GM10248 (cell line): ENCODE measurements around the gene SOST.

Source experiments
- CTCF ChIA-PET: fragments of 300-600 bp; sonication (Branson Sonifier 250); formaldehyde crosslinking; extraction: SDS; loops from one replicate; lab custom pipeline; 2021; ENCODE audit warnings: antibody characterized with exemption; lab: Yijun Ruan, JAX
- POLR2A ChIA-PET: fragments of 350-650 bp; sonication (Branson Sonifier 250); formaldehyde crosslinking; extraction: SDS; loops from one replicate; lab custom pipeline; 2020; ENCODE audit warnings: antibody characterized with exemption; lab: Yijun Ruan, JAX
- DNase-seq: peaks from one replicate; pipeline ENCODE4 v3.0.0; 2012; ENCODE audit errors: extremely low spot score
- TF ChIP-seq, protein P1 (sequence below): IDR thresholded peaks from 2 replicates; pipeline ENCODE4 v1.5.1; 2012; ENCODE audit warnings: mild to moderate bottlenecking, low read depth; ENCODE audit errors: extremely low read depth, missing control alignments, control extremely low read depth

Gene SOST

GRCh38 chr17:43712397-43712796 is 46.2 kb downstream of the SOST start:
- no peak for DNase-seq
- POLR2A ChIA-PET: no interaction called here
- CTCF ChIA-PET: interaction anchor here (2.3 to 3.5 kb wide), 2 partner anchors 20 to 47 kb away, joined by 8 to 15 read pairs; no protein-coding TSS in a partner anchor
- TF ChIP-seq, protein P1, sequence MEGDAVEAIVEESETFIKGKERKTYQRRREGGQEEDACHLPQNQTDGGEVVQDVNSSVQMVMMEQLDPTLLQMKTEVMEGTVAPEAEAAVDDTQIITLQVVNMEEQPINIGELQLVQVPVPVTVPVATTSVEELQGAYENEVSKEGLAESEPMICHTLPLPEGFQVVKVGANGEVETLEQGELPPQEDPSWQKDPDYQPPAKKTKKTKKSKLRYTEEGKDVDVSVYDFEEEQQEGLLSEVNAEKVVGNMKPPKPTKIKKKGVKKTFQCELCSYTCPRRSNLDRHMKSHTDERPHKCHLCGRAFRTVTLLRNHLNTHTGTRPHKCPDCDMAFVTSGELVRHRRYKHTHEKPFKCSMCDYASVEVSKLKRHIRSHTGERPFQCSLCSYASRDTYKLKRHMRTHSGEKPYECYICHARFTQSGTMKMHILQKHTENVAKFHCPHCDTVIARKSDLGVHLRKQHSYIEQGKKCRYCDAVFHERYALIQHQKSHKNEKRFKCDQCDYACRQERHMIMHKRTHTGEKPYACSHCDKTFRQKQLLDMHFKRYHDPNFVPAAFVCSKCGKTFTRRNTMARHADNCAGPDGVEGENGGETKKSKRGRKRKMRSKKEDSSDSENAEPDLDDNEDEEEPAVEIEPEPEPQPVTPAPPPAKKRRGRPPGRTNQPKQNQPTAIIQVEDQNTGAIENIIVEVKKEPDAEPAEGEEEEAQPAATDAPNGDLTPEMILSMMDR: no peak

DNA sequence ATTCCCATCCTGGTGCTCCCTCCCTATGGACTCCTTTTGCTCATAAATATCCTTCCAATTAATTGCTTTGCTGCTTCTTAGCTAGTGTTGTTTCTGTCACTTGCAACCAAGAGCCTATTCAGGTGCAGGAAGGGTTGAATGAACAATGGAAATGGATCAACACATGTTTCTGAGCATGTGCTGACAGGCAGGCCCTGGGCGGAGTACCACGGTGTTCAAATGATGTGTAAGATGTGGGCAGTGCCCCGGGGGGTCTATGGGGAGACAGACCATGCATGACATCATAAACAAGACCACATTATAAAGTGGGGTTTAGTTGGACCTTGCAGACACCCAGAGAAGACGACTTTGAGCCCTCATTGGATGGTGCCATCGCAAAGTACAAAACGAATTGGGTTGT is 48.5 kb downstream of the SOST start:
- CTCF ChIA-PET: interaction anchor here (1.0 to 1.7 kb wide), 4 partner anchors 15 to 253 kb away, joined by 3 to 4 read pairs (median 4); no protein-coding TSS in a partner anchor
- DNase-seq: no peak
- TF ChIP-seq, protein P1: no peak
- POLR2A ChIA-PET: no interaction called here

DNA sequence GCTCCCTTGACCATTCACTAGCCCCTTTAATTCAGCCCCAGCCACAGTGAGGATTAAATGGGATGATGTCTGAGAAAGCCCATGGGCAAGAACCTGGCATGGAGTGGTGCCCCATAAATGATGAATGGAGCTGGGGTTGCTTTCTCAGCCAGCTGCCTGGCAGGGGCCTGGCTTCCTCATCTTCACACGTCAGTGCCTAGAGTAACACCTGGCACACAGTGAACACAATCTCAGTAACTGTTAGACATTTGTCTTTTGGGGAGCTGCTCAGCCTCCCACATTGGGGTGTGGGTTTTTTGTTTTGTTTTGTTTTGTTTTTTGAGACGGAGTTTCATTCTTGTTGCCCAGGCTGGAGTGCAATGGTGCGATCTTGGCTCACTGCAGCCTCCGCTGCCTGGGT is 49.4 kb downstream of the SOST start:
- no peak for DNase-seq
- ChIA-PET POLR2A (no interaction called here), CTCF (interaction anchor here (1.3 to 1.7 kb wide), 3 partner anchors 14 to 52 kb away, joined by 3 to 4 read pairs (median 4); no protein-coding TSS in a partner anchor)
- TF ChIP-seq, protein P1: no peak

DNA sequence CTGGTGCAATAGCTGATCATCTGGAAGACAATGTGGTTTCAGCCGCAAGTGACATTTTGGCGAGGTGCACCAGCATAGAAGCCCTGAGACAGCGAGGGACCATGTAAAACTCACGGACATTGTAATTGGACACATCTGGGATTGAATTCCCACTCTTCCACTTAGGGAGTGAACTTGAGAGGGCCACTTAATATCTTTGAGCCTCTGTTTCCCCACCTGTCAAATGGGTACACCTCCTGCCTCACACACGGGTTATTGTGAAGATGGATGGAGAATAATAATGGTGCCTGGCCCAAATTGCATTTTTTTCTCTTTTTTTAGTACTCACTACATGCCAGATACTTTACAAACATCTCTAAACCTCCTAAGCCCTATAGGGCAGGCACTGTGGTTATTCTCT is 51.4 kb downstream of the SOST start:
- no peak for DNase-seq
- ChIA-PET CTCF (interaction anchor here (2.7 to 4.0 kb wide), 2 partner anchors 53 to 60 kb away, joined by 11 to 24 read pairs; no protein-coding TSS in a partner anchor), POLR2A (no interaction called here)
- TF ChIP-seq, protein P1: no peak

DNA sequence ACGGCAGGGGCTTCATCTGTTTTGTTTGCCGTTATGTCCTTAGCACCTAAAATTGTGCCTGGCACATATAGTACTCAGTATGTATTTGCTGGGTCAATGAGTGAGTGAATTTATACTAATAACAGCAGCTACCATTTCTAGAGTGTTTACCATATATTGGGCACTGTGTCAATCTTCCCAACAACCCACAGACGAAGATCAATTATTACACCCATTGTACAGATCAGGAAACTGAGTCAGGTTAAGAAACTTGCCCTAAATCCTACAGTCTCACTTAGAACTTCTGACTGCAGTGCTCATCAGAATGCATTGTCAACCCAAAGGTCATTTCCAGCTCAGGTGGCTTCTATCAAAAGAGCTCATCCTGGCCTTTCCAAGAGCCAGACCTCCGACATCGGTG is 52.4 kb downstream of the SOST start:
- TF ChIP-seq, protein P1: no peak
- CTCF ChIA-PET: interaction anchor here (0.7 to 4.0 kb wide), 5 partner anchors 13 to 129 kb away, joined by 3 to 24 read pairs (median 11); no protein-coding TSS in a partner anchor
- no peak for DNase-seq
- POLR2A ChIA-PET: no interaction called here
